Thyroid gland (tissue), 4 donors: ENCODE measurements around the gene GPS1.

Experiments
- POLR2A ChIP-seq, 2 donors: fragments of 450-650 bp; IDR thresholded peaks; one replicate each; pipeline ENCODE4 v1.6.1; 2017; ENCODE audit warnings: antibody characterized with exemption in 2 of 2, mild to moderate bottlenecking in 2 of 2, moderate library complexity in 1 of 2
- TF ChIP-seq, protein P1 (sequence below), 6 experiments: fragments of 200-600 bp in 3 of 6; fragments of 450-650 bp in 3 of 6; sonication (generic) in 3 of 6; IDR thresholded peaks; one replicate each; pipeline ENCODE4 v1.5.1; 2016 to 2019; ENCODE audit warnings: antibody characterized with exemption in 6 of 6, mild to moderate bottlenecking in 2 of 6, inconsistent platforms in 1 of 6, moderate library complexity in 1 of 6

DNA sequence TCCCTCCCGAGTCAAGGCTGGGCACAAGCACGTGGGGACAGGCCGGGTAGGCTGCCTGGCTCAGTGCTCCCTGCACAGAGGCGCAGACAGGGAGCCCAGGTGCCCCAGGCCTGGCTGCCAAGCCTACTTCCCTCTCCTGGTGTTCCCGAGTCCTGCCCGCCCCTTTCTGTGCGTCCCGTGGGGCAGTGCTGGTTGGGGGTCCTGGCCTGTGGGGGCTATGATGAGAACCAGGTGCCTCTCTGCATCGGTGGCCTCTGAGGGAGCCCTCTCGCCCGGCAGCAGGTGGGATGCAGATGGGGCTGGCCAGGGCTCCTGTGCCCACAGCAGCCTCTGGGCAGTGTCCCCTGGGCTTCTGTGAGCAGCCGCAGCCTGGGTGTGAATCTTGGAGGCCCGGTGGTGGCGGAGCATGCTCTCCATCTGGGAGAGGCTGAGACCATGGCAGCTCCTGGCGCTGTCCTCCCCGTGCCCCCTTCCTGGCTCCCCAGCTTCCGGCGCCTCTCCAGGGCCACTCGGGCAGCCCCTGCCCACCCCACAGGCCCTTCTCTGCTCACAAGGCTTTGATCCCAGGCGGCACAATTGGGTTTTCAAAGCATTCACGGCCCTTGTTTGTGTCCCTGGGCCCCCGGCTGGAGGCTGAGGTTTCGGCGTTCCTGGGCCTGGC lies 36.3 kb upstream of the GPS1 start:
- TF ChIP-seq, protein P1, sequence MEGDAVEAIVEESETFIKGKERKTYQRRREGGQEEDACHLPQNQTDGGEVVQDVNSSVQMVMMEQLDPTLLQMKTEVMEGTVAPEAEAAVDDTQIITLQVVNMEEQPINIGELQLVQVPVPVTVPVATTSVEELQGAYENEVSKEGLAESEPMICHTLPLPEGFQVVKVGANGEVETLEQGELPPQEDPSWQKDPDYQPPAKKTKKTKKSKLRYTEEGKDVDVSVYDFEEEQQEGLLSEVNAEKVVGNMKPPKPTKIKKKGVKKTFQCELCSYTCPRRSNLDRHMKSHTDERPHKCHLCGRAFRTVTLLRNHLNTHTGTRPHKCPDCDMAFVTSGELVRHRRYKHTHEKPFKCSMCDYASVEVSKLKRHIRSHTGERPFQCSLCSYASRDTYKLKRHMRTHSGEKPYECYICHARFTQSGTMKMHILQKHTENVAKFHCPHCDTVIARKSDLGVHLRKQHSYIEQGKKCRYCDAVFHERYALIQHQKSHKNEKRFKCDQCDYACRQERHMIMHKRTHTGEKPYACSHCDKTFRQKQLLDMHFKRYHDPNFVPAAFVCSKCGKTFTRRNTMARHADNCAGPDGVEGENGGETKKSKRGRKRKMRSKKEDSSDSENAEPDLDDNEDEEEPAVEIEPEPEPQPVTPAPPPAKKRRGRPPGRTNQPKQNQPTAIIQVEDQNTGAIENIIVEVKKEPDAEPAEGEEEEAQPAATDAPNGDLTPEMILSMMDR (IDR thresholded peaks at IDR 0.05), result no peak
- TF ChIP-seq POLR2A (IDR thresholded peaks at IDR 0.05), result no peak
